Amniotic epithelial cell (primary cell): Measurements from ENCODE around the gene DTL.
A peak's percentile ranks its signal among the peaks of the same experiment; 100 is the strongest.
"Not testable (repeated sequence)": the region's sequence is repeated elsewhere in the genome, so short reads cannot be mapped to it uniquely, and the experiment has no call there.

ENCODE experiments used
- DNase-seq: peaks from one replicate; pipeline ENCODE4 v3.0.0-alpha.2; 2010; ENCODE audit warnings: low read depth

Gene DTL, protein sequence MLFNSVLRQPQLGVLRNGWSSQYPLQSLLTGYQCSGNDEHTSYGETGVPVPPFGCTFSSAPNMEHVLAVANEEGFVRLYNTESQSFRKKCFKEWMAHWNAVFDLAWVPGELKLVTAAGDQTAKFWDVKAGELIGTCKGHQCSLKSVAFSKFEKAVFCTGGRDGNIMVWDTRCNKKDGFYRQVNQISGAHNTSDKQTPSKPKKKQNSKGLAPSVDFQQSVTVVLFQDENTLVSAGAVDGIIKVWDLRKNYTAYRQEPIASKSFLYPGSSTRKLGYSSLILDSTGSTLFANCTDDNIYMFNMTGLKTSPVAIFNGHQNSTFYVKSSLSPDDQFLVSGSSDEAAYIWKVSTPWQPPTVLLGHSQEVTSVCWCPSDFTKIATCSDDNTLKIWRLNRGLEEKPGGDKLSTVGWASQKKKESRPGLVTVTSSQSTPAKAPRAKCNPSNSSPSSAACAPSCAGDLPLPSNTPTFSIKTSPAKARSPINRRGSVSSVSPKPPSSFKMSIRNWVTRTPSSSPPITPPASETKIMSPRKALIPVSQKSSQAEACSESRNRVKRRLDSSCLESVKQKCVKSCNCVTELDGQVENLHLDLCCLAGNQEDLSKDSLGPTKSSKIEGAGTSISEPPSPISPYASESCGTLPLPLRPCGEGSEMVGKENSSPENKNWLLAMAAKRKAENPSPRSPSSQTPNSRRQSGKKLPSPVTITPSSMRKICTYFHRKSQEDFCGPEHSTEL

GRCh38 chr1:212035123-212035834 lies at the start of gene DTL, which contains the start of gene INTS7:
DTL (plus strand) TSS chr1:212035748; CDS start chr1:212035891, 143 bp downstream.
INTS7 (minus strand) TSS chr1:212035557; CDS start chr1:212035437, 120 bp downstream.
- DNase-seq: peak; percentile 97

DNA sequence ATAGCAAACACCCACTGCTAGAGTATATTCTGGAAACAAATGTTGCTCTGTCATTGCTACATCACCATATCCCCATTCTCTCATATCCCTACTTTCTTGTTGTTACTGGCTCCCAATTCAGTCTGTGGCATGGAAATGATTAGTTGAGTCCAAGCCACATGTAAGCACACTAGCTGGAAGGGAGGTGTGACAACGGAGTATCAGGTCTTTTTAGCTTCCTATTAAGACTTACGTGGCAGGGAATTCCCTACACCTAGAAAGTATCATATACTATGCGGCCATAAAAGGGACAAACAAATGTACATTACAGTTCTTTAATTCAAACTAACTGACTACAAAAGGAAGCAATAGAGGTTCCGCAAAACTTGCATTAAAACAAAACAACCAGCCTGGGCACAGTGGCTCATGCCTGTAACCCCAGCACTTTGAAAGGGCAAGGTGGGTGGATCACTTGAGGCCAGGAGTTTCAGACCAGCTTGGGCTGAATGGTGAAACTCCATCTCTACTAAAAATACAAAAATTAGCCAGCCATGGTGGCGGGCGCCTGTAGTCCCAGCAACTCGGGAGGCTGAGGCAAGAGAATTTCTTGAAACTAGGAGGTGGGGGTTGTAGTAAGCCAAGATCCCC lies 48.8 kb upstream of the DTL start:
- no peak for DNase-seq

DNA sequence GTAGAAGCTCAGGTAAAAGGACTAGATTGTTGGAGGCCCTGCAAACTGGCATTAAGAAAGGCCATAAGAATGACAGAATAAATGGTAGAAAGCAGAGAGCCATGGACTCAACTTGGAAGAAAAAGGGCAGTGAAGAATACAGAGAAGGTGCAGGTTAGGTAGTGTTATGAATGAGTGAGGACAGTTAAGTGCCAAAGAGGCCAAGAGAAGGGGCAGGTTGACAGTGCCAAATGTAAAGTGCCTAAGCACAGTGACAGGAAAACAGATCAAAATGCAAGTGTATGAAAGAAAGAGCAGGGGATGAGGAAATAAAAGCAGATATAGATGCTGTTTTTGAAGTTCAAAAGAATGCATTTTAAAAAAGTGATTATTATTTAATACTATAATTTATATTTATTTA lies 43.9 kb upstream of the DTL start:
- no peak for DNase-seq

DNA sequence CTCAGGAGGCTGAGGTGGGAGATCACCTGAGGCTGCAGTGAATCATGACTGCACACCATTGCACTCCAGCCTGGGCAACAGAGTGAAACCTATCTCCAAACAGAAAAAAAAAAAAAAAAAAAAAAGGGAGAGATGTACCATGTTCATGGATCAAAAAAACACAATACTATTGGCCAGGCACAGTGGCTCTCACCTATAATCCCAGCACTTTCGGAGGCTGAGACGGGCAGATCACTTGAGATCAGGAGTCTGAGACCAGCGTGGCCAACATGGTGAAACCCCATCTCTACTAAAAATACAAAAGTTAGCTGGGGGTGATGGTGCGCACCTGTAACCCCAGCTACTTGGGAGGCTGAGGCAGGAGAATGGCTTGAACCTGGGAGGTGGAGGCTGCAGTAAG lies 38.1 kb upstream of the DTL start:
- not testable (repeated sequence) for DNase-seq

- peak; percentile 88 for DNase-seq
Observed at GRCh38 chr1:212002536-212002935, 33.0 kb upstream of the DTL start.

DNA sequence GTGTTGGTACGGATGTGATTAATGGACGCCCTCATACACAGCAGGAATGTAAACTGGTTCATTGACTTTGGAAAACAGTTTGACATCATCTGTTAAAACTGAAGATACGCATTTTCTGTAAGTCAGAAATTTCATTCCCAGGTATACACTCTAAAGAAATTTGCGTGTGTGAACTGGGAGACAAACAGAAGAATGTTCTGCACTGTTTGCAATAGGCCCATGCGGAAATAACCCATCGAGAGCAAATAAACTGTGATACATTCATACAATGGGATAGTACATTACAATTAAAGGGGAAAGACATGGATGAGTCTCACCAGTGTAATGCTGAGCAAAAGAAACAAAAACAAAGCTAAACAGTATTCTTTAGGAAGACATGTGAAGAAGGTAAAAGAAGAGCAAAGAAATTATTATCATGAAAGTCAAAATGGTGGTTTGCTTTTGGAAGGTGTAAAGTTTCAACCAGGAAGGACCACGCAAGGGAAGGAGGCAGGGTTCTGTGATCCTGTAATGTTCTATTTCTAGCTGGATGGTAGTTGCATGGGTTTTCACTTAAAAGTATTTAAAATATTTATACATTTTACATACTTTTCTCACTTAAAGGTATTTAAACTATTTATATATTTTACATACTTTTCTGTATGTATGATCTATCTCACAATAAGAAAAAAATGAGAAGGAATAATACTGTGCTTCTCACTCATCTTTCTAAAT lies 30.5 kb upstream of the DTL start:
- no peak for DNase-seq

- no peak for DNase-seq
Observed at GRCh38 chr1:212007178-212007577, 28.4 kb upstream of the DTL start.

GRCh38 chr1:212007886-212008285 lies 27.7 kb upstream of the DTL start:
- DNase-seq: peak; percentile 8

- DNase-seq: no peak
Observed at GRCh38 chr1:212009561-212009960, 26.0 kb upstream of the DTL start.

DNA sequence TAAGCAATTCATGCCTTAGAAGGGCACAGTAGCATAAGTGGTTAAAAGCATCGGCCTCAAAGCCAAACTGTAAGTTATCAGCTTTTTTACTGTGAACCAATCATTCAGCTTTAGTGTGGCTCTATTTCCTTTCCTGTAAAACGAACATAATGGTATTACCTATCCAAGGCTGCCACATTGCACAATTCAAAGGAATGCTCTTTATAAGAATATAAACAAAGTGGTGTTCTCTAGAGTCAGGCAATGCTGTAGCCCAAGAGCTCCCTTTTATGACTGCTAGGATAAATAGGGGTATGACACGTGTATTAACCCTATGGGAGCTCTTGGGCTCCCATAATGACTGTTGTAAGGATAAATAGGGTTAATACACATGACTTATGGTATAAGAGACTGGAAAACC lies 25.5 kb upstream of the DTL start:
- DNase-seq: peak; percentile 77

DNA sequence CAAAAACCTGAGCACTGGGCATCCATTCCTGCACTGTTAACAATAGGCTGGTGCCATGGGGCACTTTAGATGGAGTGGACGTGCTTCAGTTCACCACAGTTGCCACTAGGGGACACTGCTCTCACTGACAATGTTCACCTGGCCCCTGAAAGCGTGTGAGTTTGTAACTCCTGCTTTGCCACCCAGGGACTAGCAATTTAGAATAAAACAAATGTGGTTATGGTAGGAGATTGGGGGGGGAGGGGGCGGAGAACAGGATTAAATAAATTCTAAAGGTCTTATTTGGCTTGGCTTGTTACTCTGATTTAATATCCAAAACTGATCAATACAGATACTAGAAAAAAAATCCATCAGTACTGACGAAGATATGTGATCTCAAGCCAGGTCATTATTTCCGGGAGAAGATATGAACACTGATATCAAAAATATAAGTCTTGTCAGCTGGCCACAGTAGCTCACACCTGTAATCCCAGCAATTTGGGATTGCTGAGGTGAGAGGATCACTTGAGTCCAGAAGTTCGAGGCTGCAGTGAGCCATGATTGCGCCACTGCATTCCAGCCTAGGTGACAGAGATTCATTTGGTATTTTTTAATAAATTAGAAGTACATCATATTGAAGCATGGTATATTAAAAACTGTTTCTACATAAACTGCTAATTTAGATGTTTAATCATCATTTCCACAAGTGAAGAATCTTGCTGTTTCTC lies 23.4 kb upstream of the DTL start:
- peak; percentile 58 for DNase-seq

GRCh38 chr1:212013672-212014071 lies 21.9 kb upstream of the DTL start:
- no peak for DNase-seq

DNA sequence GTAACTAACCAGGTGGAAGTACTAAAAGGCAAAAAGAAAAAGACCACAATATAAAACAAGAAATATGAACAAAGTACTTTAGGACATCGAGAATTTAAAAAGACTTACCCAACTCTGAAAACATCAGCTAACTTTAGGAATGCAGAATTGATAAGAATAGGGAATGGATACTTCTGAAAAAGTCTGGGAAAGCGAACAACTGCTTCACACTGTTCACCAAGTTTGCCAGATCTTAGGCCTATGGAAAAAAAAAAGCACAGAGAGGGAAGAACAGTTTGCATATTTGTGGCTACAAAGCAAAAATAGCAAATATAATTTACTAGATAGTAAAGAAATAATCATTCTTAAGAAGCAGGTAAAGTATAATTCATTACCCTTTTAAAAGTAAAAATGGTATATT lies 14.6 kb upstream of the DTL start:
- no peak for DNase-seq

DNA sequence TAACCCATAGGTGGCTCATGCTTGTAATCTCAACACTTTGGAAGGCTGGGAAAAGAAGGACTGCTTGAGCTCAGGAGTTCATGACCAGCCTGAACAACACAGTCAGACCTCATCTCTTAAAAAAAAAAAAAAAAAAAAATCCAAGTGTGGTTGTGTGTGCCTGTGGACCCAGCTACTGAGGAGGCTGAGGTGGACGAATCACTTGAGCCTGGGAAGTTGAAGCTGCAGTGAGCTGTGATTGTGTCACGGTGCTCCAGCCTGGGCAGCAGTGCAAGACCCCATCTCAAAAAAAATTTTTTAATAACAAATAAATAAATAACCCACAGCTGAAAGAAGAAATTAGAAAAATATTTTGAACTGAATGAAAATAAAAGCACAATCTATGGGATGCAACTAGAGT lies 14.0 kb upstream of the DTL start:
- DNase-seq: no peak

GRCh38 chr1:212022908-212023307 lies 12.6 kb upstream of the DTL start:
- DNase-seq: not testable (repeated sequence)

DNA sequence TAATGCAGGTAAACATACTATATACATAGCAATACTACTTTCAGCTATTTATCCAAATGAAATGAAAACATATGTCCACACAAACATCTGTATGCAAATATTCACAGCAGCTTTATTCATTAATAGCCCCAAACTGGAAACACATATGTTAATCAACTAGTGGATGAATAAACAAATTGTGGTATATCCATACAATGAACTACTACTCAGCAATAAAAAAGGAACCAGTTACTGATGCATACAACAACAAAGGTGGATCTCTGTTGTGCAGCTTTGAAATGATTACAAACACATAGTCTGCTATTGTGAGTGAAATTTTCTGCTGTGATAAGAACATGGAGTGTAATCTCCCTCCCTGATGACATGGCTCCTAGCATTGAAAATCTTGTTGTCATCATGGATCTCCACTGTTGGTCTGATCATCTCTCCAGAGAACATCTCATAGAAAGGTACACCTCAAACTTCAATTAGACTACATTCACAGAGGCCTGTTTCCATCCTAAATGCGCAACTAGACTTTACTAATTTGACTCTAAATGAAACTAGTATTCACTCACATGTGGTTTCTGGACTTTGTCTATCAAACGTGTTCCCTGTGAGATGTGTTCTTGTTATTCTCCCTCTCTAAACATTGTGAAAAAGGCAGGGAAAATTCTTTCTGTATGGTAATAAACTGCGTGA lies 10.9 kb upstream of the DTL start:
- no peak for DNase-seq

GRCh38 chr1:212027727-212028126 lies 7.8 kb upstream of the DTL start:
- DNase-seq: peak; percentile 13

DNA sequence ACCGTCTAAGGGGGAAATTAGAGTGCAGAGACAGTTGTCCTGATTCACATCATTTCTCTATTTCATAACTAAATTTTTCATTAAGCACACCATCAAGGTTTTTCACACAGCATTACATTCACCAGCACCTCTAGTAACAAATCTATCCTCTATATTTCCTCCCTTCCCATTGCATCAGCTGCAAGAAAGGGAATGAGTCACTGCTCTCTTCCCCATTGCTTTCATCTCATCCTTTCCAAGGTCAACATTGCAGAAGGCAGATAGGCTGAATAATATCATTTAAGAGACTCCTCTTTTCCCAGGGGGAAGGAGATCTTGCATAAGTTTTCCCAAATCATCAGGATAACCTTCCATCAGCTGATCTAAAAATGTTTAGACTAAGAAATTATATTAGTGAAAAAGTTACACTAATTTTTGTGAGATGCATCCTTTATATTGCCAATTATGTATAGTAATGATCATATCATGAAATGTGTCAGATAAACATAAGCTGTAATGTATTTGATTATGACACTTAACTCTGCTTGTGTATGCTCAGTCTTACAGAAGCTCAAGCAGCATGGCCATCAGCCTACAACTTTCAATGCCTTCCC lies 4.5 kb upstream of the DTL start:
- peak; percentile 90 for DNase-seq

DNA sequence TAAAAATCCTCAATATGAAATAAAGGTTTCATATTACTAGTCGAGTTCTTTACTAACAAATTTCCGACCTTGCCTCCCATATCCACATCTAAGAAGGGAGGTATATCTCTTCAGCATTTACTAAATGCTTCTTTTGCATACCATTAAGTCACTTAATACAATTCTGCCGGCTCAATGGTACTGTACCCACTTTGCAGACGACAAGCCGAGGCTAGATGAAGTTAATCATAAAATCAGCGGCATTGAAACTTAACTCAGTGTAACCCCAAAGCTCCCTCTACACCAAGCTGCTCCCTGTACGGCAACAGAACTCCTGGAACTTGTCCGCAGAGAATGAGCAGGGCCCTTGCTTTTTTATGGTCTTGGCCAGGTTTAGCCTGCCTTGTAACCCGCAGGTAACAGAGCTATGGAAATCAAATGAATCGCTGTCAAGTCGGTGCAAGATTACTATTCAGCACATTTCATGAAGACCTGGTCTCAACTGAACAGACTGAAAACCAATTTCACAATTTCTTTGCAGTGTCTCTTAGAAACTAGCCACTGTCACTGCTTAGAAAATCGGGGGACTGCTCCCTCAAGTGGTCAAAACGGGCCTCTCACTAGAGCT lies 929 bp upstream of the DTL start:
- DNase-seq: no peak
